HepG2 (cell line): Measurements from ENCODE around the gene CTSW. TPM values are rescaled to one million over a fixed set of nuclear protein-coding genes. Genes with fewer than 3 reads are reported as not detected.

Source experiments
- ATAC-seq: fragments of 200-7000 bp; cut with Tn5 transposase; 3 replicates; pipeline ENCODE4 v1.9.1; 2020; ENCODE audit warnings: mild to moderate bottlenecking, moderate library complexity
- BruUV-seq: library from RNA; stranded (reverse); fragments of 400-500 nt; replicated peaks from 2 replicates; lab custom pipeline; 2021; lab: Mats Ljungman, UMichigan
- CTCF ChIA-PET: fragments of 300-600 bp; formaldehyde crosslinking; extraction: SDS; loops from one replicate; lab custom pipeline; 2021; ENCODE audit warnings: low total read pairs, inconsistent platforms, low intra/inter-chr PET ratio; lab: Yijun Ruan, JAX
- POLR2A ChIA-PET: fragments of 350-600 bp; sonication (Branson Sonifier 250); formaldehyde crosslinking; loops from one replicate; lab custom pipeline; 2020; ENCODE audit warnings: antibody characterized with exemption, inconsistent platforms; lab: Yijun Ruan, JAX
- DNase-seq: peaks from one replicate; pipeline ENCODE4 v3.0.0-alpha.2; 2015; ENCODE audit warnings: low spot score
- FAIRE-seq: peaks from 3 replicates; lab custom pipeline; 2011; peaks lifted over from hg19 to GRCh38; lab: Jason Lieb, UNC
- H2AFZ ChIP-seq: one replicate; pipeline ENCODE4 v1.6.1; 2011; ENCODE audit warnings: low read length, inconsistent platforms
- H3K27ac ChIP-seq: fragments of 300-600 bp; 3 replicates; pipeline ENCODE4 v1.8.0; 2011; ENCODE audit warnings: mixed run types, mild to moderate bottlenecking, mixed read lengths, low read length, inconsistent platforms; ENCODE audit not compliant: insufficient read depth; ENCODE audit errors: extremely low read length
- H3K27me3 ChIP-seq, 2 experiments: fragments of 200-600 bp in 1 of 2; 2 replicates in 1 of 2; 3 replicates in 1 of 2; pipeline versions ENCODE4 v1.6.0 to v1.8.0; 2011; ENCODE audit warnings: low read length in 2 of 2, mild to moderate bottlenecking in 2 of 2, moderate library complexity in 2 of 2, inconsistent platforms in 1 of 2; ENCODE audit not compliant: insufficient read depth in 2 of 2, control insufficient read depth in 1 of 2
- H3K36me3 ChIP-seq, 2 experiments: fragments of 200-600 bp in 1 of 2; replicated peaks in 1 of 2; 2 replicates in 1 of 2; 3 replicates in 1 of 2; pipeline versions ENCODE4 v1.5.1 to v1.8.0; 2011; ENCODE audit warnings: low read length in 2 of 2, inconsistent platforms in 1 of 2; ENCODE audit not compliant: insufficient read depth in 2 of 2, control insufficient read depth in 1 of 2
- H3K4me1 ChIP-seq: 2 replicates; pipeline ENCODE4 v1.5.1; 2012; ENCODE audit warnings: low read length, inconsistent platforms; ENCODE audit not compliant: insufficient read depth
- H3K4me2 ChIP-seq: 2 replicates; pipeline ENCODE4 v1.6.0; 2011; ENCODE audit warnings: low read depth, low read length, inconsistent platforms
- H3K4me3 ChIP-seq, 3 experiments: fragments of 200-600 bp in 1 of 3; sonication (generic), shearing (Covaris generic) in 1 of 3; replicated peaks in 1 of 3; 2 replicates each; pipeline ENCODE4 v1.5.1; 2011 to 2016; ENCODE audit warnings: low read length in 3 of 3, inconsistent platforms in 2 of 3, low read depth in 2 of 3, mild to moderate bottlenecking in 2 of 3, control low read depth in 1 of 3, mixed read lengths in 1 of 3; ENCODE audit not compliant: insufficient read depth in 1 of 3
- H3K79me2 ChIP-seq: one replicate; pipeline ENCODE4 v1.6.1; 2011; ENCODE audit warnings: low read length, inconsistent platforms; ENCODE audit not compliant: insufficient read depth
- H3K9ac ChIP-seq: 2 replicates; pipeline ENCODE4 v1.6.0; 2011; ENCODE audit warnings: mild to moderate bottlenecking, low read depth, low read length, inconsistent platforms; ENCODE audit not compliant: insufficient read depth
- H3K9me3 ChIP-seq: 2 replicates; pipeline ENCODE4 v1.5.1; 2012; ENCODE audit warnings: mild to moderate bottlenecking, low read length
- H4K20me1 ChIP-seq: 2 replicates; pipeline ENCODE4 v1.6.0; 2011; ENCODE audit warnings: inconsistent platforms, mild to moderate bottlenecking, low read length, moderate library complexity; ENCODE audit not compliant: insufficient read depth
- SALL1 ChIP-seq: sonication (generic); formaldehyde crosslinking; IDR thresholded peaks from 2 replicates; pipeline ENCODE4 v1.8.0; 2022; ENCODE audit warnings: mild to moderate bottlenecking, missing genetic modification reagents
- SMAD9 ChIP-seq: sonication (generic); formaldehyde crosslinking; IDR thresholded peaks from 2 replicates; pipeline ENCODE4 v1.5.1; 2020; ENCODE audit warnings: mild to moderate bottlenecking, missing genetic modification reagents
- SP4 ChIP-seq: sonication (generic); formaldehyde crosslinking; IDR thresholded peaks from 2 replicates; pipeline ENCODE4 v1.8.1; 2023; ENCODE audit warnings: mild to moderate bottlenecking, missing genetic modification reagents
- ZFX ChIP-seq: sonication (generic); formaldehyde crosslinking; IDR thresholded peaks from 2 replicates; pipeline ENCODE4 v1.4.0; 2020; ENCODE audit warnings: mild to moderate bottlenecking, low read depth, missing genetic modification reagents, moderate library complexity
- WGBS: methylation state at CpG from one replicate; pipeline ENCODE4 v1.1.6; 2017; ENCODE audit warnings: low lambda C conversion rate; 5-methylcytosine and 5-hydroxymethylcytosine counted together
- in situ Hi-C: cut with HindIII; loops from 2 replicates; pipeline ENCODE4 v1.10.0; 2017; ENCODE audit warnings: low pct_unique_long_range_greater_than_20kb; ENCODE audit not compliant: extremely low pct_ligation_motif_present
- intact Hi-C: fragments of 100-400 bp; cut with micrococcal nuclease; formaldehyde crosslinking; loops from one replicate; pipeline ENCODE4 v1.10.0; 2022; ENCODE audit not compliant: unreplicated experiment
- polyA plus RNA-seq, 8 experiments: library from polyadenylated mRNA; depleted of rRNA in 3 of 8; stranded (reverse) in 7 of 8; unstranded in 1 of 8; fragments of >200 nt; fragmentation: Illumina TruSeq in 4 of 8; extraction: Trizol in 4 of 8; gene quantifications; 2 replicates each; pipeline versions ENCODE4 v1.2.1 to v1.2.3, GENCODE V29; 2011 to 2016; ENCODE audit warnings: low read depth in 4 of 8, missing spikeins in 1 of 8, mixed read lengths in 1 of 8; ENCODE audit not compliant: insufficient read depth in 1 of 8
- total RNA-seq, 5 experiments: library from RNA; depleted of rRNA; stranded (reverse); fragments of >200 nt; fragmentation: Illumina TruSeq; extraction: Trizol; gene quantifications; 2 replicates each; pipeline ENCODE4 v1.2.3, GENCODE V29; 2016; ENCODE audit warnings: low read depth in 1 of 5
- TF ChIP-seq, protein P1 (sequence below): sonication (generic); formaldehyde crosslinking; IDR thresholded peaks from 2 replicates; pipeline ENCODE4 v1.5.1; 2020; ENCODE audit warnings: mild to moderate bottlenecking, missing genetic modification reagents, moderate library complexity
- TF ChIP-seq, protein P2 (sequence below): sonication (generic); formaldehyde crosslinking; IDR thresholded peaks from 2 replicates; pipeline ENCODE4 v1.4.0; 2020; ENCODE audit warnings: mild to moderate bottlenecking, low read depth, missing genetic modification reagents
- TF ChIP-seq, protein P3 (sequence below): sonication (generic); formaldehyde crosslinking; IDR thresholded peaks from 2 replicates; pipeline ENCODE4 v1.9.0; 2022; ENCODE audit warnings: missing genetic modification reagents, mild to moderate bottlenecking, borderline replicate concordance
- TF ChIP-seq, protein P4 (sequence below): sonication (generic); formaldehyde crosslinking; IDR thresholded peaks from 2 replicates; pipeline ENCODE4 v1.4.0; 2020; ENCODE audit warnings: missing genetic modification reagents

Gene CTSW
- total and polyA plus RNA-seq, 2 of the 13 experiments (the other 11 are each of a cell fraction or from before 2014, with no cell fraction given) = 0.09 TPM; not detected in 1

DNA sequence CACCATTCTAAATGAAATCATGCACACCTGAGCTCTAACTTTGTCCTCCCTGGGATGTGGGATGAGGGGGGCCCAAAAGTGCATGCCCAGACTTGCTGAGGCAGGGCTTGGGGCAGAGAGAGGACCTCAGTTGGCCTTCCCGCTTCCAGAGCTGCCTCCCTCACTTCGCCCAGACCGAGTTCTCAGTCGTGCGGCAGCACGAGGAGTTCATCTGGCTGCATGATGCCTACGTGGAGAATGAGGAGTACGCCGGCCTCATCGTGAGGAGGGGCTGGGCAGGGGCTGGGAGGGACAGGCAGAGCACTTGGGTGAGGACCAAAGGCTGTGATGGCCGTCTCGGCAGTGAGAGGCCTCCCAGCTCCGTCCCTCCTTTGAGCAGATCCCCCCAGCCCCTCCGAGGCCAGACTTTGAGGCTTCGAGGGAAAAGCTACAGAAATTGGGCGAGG lies 29.8 kb upstream of the CTSW start:
- DNase-seq = no peak
- Histone ChIP-seq H3K4me1 (peaks cover 61% of the 10 kb centered on the region), H3K27ac (no peak overlapping the region), H3K4me3 (peak overlapping the region in 1 of 3 experiments; percentile 51; a peak in 1 of 6 replicates), H3K4me2 (peak overlapping the region; percentile 60), H3K9me3 (0 out of 2 replicates have a peak, but pooled peaks cover 4% of the 10 kb centered on the region), H3K79me2 (no peaks in the 10 kb centered on the region), H3K9ac (0 out of 2 replicates have a peak overlapping the region, but pooled peaks have one; percentile 17), H2AFZ (no peak overlapping the region), H4K20me1 (peaks cover 21% of the 10 kb centered on the region), H3K36me3 (peaks cover 4 to 18% of the 10 kb centered on the region in 2 experiments), H3K27me3 (no peaks in the 10 kb centered on the region)
- intact Hi-C loops (no loop called here), in situ Hi-C loops (loop anchor here (10.0 kb wide), 1 partner anchor 295 kb away; the partner anchor contains the start of gene LTBP3)
- 22% methylated on average over 12 of the region's 16 CpGs for WGBS
- ChIA-PET CTCF (no interaction called here), POLR2A (interaction anchor here (1.3 to 4.1 kb wide), 4 partner anchors 8 to 129 kb away, joined by 3 to 21 read pairs (median 14); partner anchors contain the start of genes CFL1, MUS81 and RNASEH2C)
- FAIRE-seq = no peak
- no TSS peak for BruUV-seq
- ATAC-seq = peak; percentile 21
- TF ChIP-seq ZFX (CRISPR knock-in tag) (peak; percentile 54), SALL1 (CRISPR knock-in tag) (0 out of 2 replicates have a peak, but pooled peaks have one; percentile 26), SP4 (CRISPR knock-in tag) (peak; percentile 37; the same call in 1 of the 2 replicates), SMAD9 (CRISPR knock-in tag) (0 out of 2 replicates have a peak, but pooled peaks have one; percentile 74)
- TF ChIP-seq, protein P1, sequence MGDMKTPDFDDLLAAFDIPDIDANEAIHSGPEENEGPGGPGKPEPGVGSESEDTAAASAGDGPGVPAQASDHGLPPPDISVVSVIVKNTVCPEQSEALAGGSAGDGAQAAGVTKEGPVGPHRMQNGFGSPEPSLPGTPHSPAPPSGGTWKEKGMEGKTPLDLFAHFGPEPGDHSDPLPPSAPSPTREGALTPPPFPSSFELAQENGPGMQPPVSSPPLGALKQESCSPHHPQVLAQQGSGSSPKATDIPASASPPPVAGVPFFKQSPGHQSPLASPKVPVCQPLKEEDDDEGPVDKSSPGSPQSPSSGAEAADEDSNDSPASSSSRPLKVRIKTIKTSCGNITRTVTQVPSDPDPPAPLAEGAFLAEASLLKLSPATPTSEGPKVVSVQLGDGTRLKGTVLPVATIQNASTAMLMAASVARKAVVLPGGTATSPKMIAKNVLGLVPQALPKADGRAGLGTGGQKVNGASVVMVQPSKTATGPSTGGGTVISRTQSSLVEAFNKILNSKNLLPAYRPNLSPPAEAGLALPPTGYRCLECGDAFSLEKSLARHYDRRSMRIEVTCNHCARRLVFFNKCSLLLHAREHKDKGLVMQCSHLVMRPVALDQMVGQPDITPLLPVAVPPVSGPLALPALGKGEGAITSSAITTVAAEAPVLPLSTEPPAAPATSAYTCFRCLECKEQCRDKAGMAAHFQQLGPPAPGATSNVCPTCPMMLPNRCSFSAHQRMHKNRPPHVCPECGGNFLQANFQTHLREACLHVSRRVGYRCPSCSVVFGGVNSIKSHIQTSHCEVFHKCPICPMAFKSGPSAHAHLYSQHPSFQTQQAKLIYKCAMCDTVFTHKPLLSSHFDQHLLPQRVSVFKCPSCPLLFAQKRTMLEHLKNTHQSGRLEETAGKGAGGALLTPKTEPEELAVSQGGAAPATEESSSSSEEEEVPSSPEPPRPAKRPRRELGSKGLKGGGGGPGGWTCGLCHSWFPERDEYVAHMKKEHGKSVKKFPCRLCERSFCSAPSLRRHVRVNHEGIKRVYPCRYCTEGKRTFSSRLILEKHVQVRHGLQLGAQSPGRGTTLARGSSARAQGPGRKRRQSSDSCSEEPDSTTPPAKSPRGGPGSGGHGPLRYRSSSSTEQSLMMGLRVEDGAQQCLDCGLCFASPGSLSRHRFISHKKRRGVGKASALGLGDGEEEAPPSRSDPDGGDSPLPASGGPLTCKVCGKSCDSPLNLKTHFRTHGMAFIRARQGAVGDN (CRISPR knock-in tag) = peak; percentile 95
- TF ChIP-seq, protein P2, sequence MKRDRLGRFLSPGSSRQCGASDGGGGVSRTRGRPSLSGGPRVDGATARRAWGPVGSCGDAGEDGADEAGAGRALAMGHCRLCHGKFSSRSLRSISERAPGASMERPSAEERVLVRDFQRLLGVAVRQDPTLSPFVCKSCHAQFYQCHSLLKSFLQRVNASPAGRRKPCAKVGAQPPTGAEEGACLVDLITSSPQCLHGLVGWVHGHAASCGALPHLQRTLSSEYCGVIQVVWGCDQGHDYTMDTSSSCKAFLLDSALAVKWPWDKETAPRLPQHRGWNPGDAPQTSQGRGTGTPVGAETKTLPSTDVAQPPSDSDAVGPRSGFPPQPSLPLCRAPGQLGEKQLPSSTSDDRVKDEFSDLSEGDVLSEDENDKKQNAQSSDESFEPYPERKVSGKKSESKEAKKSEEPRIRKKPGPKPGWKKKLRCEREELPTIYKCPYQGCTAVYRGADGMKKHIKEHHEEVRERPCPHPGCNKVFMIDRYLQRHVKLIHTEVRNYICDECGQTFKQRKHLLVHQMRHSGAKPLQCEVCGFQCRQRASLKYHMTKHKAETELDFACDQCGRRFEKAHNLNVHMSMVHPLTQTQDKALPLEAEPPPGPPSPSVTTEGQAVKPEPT = 0 out of 2 replicates have a peak, but pooled peaks have one; percentile 59
- TF ChIP-seq, protein P3, sequence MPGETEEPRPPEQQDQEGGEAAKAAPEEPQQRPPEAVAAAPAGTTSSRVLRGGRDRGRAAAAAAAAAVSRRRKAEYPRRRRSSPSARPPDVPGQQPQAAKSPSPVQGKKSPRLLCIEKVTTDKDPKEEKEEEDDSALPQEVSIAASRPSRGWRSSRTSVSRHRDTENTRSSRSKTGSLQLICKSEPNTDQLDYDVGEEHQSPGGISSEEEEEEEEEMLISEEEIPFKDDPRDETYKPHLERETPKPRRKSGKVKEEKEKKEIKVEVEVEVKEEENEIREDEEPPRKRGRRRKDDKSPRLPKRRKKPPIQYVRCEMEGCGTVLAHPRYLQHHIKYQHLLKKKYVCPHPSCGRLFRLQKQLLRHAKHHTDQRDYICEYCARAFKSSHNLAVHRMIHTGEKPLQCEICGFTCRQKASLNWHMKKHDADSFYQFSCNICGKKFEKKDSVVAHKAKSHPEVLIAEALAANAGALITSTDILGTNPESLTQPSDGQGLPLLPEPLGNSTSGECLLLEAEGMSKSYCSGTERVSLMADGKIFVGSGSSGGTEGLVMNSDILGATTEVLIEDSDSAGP = peak; percentile 44; the same call in 1 of the 2 replicates
- TF ChIP-seq, protein P4, sequence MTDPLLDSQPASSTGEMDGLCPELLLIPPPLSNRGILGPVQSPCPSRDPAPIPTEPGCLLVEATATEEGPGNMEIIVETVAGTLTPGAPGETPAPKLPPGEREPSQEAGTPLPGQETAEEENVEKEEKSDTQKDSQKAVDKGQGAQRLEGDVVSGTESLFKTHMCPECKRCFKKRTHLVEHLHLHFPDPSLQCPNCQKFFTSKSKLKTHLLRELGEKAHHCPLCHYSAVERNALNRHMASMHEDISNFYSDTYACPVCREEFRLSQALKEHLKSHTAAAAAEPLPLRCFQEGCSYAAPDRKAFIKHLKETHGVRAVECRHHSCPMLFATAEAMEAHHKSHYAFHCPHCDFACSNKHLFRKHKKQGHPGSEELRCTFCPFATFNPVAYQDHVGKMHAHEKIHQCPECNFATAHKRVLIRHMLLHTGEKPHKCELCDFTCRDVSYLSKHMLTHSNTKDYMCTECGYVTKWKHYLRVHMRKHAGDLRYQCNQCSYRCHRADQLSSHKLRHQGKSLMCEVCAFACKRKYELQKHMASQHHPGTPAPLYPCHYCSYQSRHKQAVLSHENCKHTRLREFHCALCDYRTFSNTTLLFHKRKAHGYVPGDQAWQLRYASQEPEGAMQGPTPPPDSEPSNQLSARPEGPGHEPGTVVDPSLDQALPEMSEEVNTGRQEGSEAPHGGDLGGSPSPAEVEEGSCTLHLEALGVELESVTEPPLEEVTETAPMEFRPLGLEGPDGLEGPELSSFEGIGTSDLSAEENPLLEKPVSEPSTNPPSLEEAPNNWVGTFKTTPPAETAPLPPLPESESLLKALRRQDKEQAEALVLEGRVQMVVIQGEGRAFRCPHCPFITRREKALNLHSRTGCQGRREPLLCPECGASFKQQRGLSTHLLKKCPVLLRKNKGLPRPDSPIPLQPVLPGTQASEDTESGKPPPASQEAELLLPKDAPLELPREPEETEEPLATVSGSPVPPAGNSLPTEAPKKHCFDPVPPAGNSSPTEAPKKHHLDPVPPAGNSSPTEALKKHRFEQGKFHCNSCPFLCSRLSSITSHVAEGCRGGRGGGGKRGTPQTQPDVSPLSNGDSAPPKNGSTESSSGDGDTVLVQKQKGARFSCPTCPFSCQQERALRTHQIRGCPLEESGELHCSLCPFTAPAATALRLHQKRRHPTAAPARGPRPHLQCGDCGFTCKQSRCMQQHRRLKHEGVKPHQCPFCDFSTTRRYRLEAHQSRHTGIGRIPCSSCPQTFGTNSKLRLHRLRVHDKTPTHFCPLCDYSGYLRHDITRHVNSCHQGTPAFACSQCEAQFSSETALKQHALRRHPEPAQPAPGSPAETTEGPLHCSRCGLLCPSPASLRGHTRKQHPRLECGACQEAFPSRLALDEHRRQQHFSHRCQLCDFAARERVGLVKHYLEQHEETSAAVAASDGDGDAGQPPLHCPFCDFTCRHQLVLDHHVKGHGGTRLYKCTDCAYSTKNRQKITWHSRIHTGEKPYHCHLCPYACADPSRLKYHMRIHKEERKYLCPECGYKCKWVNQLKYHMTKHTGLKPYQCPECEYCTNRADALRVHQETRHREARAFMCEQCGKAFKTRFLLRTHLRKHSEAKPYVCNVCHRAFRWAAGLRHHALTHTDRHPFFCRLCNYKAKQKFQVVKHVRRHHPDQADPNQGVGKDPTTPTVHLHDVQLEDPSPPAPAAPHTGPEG (CRISPR knock-in tag) = no peak
